ENCODE data around the gene SIVA1.
A peak's percentile ranks its signal among the peaks of the same experiment; 100 is the strongest.
"Not testable (repeated sequence)": the region's sequence is repeated elsewhere in the genome, so short reads cannot be mapped to it uniquely, and the experiment has no call there.

The SIVA1 gene

GRCh38 chr14:104721505-104722431 lies 31.2 kb upstream of the SIVA1 start:
- DNase-seq: no peak

GRCh38 chr14:104722938-104723650 lies 29.9 kb upstream of the SIVA1 start:
- no peak for DNase-seq

GRCh38 chr14:104723651-104724406 lies 29.1 kb upstream of the SIVA1 start, which contains the start of gene ADSS1:
Gene ADSS1 (plus strand): TSS chr14:104724229. CDS start chr14:104724271, 42 bp downstream.
- DNase-seq: peak; percentile 35 to 56 (median 47)

GRCh38 chr14:104724407-104724980 lies 28.5 kb upstream of the SIVA1 start:
- DNase-seq: no peak

- DNase-seq: no peak
Measured at GRCh38 chr14:104724981-104725771, 27.8 kb upstream of the SIVA1 start.

- no peak for DNase-seq
Measured at GRCh38 chr14:104725772-104726548, 27.0 kb upstream of the SIVA1 start.

GRCh38 chr14:104726600-104727451 lies 26.1 kb upstream of the SIVA1 start:
- DNase-seq: no peak

GRCh38 chr14:104728631-104729030 lies 24.3 kb upstream of the SIVA1 start:
- DNase-seq: no peak

- DNase-seq: not testable (repeated sequence)
Measured at GRCh38 chr14:104729176-104729834, 23.6 kb upstream of the SIVA1 start.

- DNase-seq: no peak
Measured at GRCh38 chr14:104729835-104730181, 23.1 kb upstream of the SIVA1 start.

- no peak for DNase-seq
Measured at GRCh38 chr14:104730487-104730886, 22.5 kb upstream of the SIVA1 start.

GRCh38 chr14:104731320-104732294 lies 21.3 kb upstream of the SIVA1 start:
- DNase-seq: no peak

- DNase-seq: no peak
Measured at GRCh38 chr14:104732355-104732804, 20.6 kb upstream of the SIVA1 start.

- DNase-seq: no peak
Measured at GRCh38 chr14:104732931-104733681, 19.8 kb upstream of the SIVA1 start.

GRCh38 chr14:104734051-104734587 lies 18.8 kb upstream of the SIVA1 start:
- DNase-seq: no peak

GRCh38 chr14:104734601-104734990 lies 18.4 kb upstream of the SIVA1 start:
- no peak for DNase-seq
